Right lobe of liver (tissue), 4 donors: Measurements from ENCODE around the gene SLC39A1.
"Not testable (repeated sequence)": the region's sequence is repeated elsewhere in the genome, so short reads cannot be mapped to it uniquely, and the experiment has no call there.

ENCODE experiments used
- CTCF ChIP-seq, 4 donors: fragments of 200-600 bp in 3 of 4; fragments of 450-650 bp in 1 of 4; IDR thresholded peaks; one replicate each; pipeline versions ENCODE4 v1.5.1 to v1.8.0; 2016 to 2022; ENCODE audit warnings: antibody characterized with exemption in 4 of 4, mild to moderate bottlenecking in 2 of 4
- POLR2A ChIP-seq: fragments of 450-650 bp; IDR thresholded peaks from one replicate; pipeline ENCODE4 v1.6.1; 2017; ENCODE audit warnings: antibody characterized with exemption, mild to moderate bottlenecking
- donor health status: DM: no; HTN: no; CAD: no.
- donor health status: DM: no; HTN: no; CAD: no.
- donor health status: DM: no; HTN: yes; CAD: no.

- not testable (repeated sequence) for TF ChIP-seq CTCF (IDR thresholded peaks at IDR 0.05); POLR2A
Observed at GRCh38 chr1:153996882-153997281, 33.5 kb upstream of the SLC39A1 start.
